ENCODE results near the gene AAMP.

GRCh38 chr2:218236829-218237228 lies 33.1 kb downstream of the AAMP start:
- TF ChIP-seq CTCF (conservative IDR thresholded peaks at IDR 0.05): no peak
- no peak for TF ChIP-seq EZH2 (IDR thresholded peaks at IDR 0.05; ENCODE audit: low read depth)

Data from PC-9 (cell line).